Measurements from ENCODE around the gene MAD1L1.

The MAD1L1 gene

DNA sequence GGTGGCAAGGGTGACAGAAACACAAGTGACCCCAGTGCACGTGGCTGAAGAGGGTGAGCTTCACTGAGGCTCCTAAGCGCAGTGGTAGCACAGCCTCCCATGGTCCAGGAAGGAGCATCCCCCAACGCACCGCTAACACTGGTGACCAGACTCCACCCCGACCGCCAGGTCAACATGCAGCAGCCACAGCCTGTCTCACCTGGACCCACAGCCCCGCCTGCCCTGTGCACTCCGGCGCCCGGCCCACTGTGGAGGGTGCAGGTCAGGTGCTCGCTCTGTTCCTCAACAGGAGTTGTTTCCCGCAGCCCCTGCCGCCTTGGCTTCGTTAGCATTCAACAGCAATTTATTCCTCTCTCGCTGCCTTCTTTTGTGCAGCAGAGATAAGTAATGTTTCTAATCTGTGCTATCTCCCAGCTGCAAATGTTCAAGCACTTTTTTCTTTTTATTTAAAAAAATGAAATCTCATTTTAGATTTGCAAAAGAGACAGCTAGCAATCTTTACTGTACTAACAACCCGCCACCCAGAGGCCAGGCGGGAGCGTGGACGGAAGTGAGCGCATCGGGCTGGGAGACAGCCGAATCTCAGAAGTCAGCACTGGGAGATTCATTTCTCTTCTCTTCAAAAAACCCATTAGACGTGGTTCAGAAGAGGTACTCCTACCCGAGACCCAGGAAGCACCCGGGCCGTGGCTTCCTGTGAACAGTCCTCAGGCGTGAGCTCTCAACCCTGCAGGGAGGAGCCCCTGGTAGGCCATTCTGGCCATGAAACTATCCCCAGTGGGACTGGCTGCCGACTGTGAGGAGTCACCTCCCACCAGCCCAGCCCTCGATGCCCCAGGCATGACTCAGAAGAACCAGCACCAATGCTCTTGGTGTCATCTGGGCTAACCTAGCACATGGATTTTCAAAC, 133.4 kb downstream of the MAD1L1 start:
- Histone ChIP-seq H3K4me1 (ENCODE audit: control insufficient read depth, low read length) (peaks cover 47% of the 10 kb centered on the region), H3K4me2 (ENCODE audit: low read length) (peak overlapping the region; percentile 83), H3K79me2 (ENCODE audit: control insufficient read depth, low read length) (peaks cover 37% of the 10 kb centered on the region), H3K9me2 (replicated peaks; ENCODE audit: control insufficient read depth, low read length) (no peaks in the 10 kb centered on the region), H3K27me3 (ENCODE audit: control insufficient read depth, low read length) (no peaks in the 10 kb centered on the region), H3K27ac (ENCODE audit: low read depth, low read length) (peak overlapping the region; percentile 89), H3F3A (ENCODE audit: control insufficient read depth, insufficient read depth) (peaks cover 15% of the 10 kb centered on the region), H3K4me3 (ENCODE audit: low read length) (peak overlapping the region; percentile 58), H3K36me3 (ENCODE audit: control insufficient read depth, low read length) (peaks cover 3% of the 10 kb centered on the region; the same call in 1 of the 2 replicates), H4K20me1 (ENCODE audit: control insufficient read depth, insufficient read depth, low read depth, low read length) (no peaks in the 10 kb centered on the region), H3K9me3 (ENCODE audit: control insufficient read depth, insufficient read depth, low read length) (no peaks in the 10 kb centered on the region)
- TF ChIP-seq, protein P1, sequence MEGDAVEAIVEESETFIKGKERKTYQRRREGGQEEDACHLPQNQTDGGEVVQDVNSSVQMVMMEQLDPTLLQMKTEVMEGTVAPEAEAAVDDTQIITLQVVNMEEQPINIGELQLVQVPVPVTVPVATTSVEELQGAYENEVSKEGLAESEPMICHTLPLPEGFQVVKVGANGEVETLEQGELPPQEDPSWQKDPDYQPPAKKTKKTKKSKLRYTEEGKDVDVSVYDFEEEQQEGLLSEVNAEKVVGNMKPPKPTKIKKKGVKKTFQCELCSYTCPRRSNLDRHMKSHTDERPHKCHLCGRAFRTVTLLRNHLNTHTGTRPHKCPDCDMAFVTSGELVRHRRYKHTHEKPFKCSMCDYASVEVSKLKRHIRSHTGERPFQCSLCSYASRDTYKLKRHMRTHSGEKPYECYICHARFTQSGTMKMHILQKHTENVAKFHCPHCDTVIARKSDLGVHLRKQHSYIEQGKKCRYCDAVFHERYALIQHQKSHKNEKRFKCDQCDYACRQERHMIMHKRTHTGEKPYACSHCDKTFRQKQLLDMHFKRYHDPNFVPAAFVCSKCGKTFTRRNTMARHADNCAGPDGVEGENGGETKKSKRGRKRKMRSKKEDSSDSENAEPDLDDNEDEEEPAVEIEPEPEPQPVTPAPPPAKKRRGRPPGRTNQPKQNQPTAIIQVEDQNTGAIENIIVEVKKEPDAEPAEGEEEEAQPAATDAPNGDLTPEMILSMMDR (IDR thresholded peaks at IDR 0.05; ENCODE audit: low read depth, low read length, poor library complexity, severe bottlenecking) = peak; percentile 37
- no peak for TF ChIP-seq EZH2phosphoT487 (IDR thresholded peaks at IDR 0.05; ENCODE audit: borderline replicate concordance, low read length)

GRCh38 chr7:2098496-2098895, 134.2 kb downstream of the MAD1L1 start:
- peaks cover 40% of the 10 kb centered on the region for H3K4me1 ChIP-seq (ENCODE audit: control insufficient read depth, low read length)
- no peaks in the 10 kb centered on the region for H3K27me3 ChIP-seq (ENCODE audit: control insufficient read depth, low read length)
- peak overlapping the region; percentile 58; the same call in 1 of the 2 replicates for H3K4me3 ChIP-seq (ENCODE audit: low read length)
- no peak for TF ChIP-seq EZH2phosphoT487 (IDR thresholded peaks at IDR 0.05; ENCODE audit: borderline replicate concordance, low read length)
- TF ChIP-seq, protein P1 (IDR thresholded peaks at IDR 0.05; ENCODE audit: low read depth, low read length, poor library complexity, severe bottlenecking) = no peak
- H3F3A ChIP-seq (ENCODE audit: control insufficient read depth, insufficient read depth) = peaks cover 15% of the 10 kb centered on the region
- H3K9me3 ChIP-seq (ENCODE audit: control insufficient read depth, insufficient read depth, low read length) = no peaks in the 10 kb centered on the region
- H3K27ac ChIP-seq (ENCODE audit: low read depth, low read length) = peak overlapping the region; percentile 89
- peaks cover 3% of the 10 kb centered on the region; the same call in 1 of the 2 replicates for H3K36me3 ChIP-seq (ENCODE audit: control insufficient read depth, low read length)
- no peaks in the 10 kb centered on the region for H3K9me2 ChIP-seq (replicated peaks; ENCODE audit: control insufficient read depth, low read length)
- H3K79me2 ChIP-seq (ENCODE audit: control insufficient read depth, low read length) = peaks cover 34% of the 10 kb centered on the region
- H3K4me2 ChIP-seq (ENCODE audit: low read length) = peak overlapping the region; percentile 83
- H4K20me1 ChIP-seq (ENCODE audit: control insufficient read depth, insufficient read depth, low read depth, low read length) = no peaks in the 10 kb centered on the region

DNA sequence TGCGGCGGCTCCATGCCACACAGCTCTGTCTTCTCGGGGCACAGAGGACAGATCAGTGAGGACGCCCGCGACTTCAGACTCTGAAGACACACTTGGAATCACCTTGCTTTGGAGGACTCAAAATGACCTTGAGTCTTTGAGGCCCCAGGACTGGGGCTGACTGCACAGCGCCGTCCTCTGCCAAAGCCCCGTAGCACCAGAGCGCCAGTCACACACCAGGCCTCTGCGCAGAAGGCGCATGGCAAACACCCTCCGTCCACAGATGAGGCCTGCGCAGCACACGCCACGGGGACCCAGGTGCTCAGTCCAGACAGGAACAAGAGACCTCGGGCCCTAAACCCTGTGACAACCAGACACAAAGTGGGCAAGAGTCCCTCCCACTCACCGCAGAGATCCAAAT, 134.7 kb downstream of the MAD1L1 start:
- no peaks in the 10 kb centered on the region for H3K9me2 ChIP-seq (replicated peaks; ENCODE audit: control insufficient read depth, low read length)
- H3K27ac ChIP-seq (ENCODE audit: low read depth, low read length) = no peak overlapping the region
- H3K79me2 ChIP-seq (ENCODE audit: control insufficient read depth, low read length) = peaks cover 34% of the 10 kb centered on the region
- no peak overlapping the region for H3K4me2 ChIP-seq (ENCODE audit: low read length)
- H3K36me3 ChIP-seq (ENCODE audit: control insufficient read depth, low read length) = peaks cover 3% of the 10 kb centered on the region; the same call in 1 of the 2 replicates
- H3F3A ChIP-seq (ENCODE audit: control insufficient read depth, insufficient read depth) = peaks cover 15% of the 10 kb centered on the region
- TF ChIP-seq, protein P1 (IDR thresholded peaks at IDR 0.05; ENCODE audit: low read depth, low read length, poor library complexity, severe bottlenecking) = no peak
- TF ChIP-seq EZH2phosphoT487 (IDR thresholded peaks at IDR 0.05; ENCODE audit: borderline replicate concordance, low read length) = no peak
- H3K4me3 ChIP-seq (ENCODE audit: low read length) = no peak overlapping the region
- peaks cover 40% of the 10 kb centered on the region for H3K4me1 ChIP-seq (ENCODE audit: control insufficient read depth, low read length)
- H3K27me3 ChIP-seq (ENCODE audit: control insufficient read depth, low read length) = no peaks in the 10 kb centered on the region
- no peaks in the 10 kb centered on the region for H3K9me3 ChIP-seq (ENCODE audit: control insufficient read depth, insufficient read depth, low read length)
- H4K20me1 ChIP-seq (ENCODE audit: control insufficient read depth, insufficient read depth, low read depth, low read length) = no peaks in the 10 kb centered on the region
